Measurements from ENCODE around the gene MC2R.

Gene MC2R

DNA sequence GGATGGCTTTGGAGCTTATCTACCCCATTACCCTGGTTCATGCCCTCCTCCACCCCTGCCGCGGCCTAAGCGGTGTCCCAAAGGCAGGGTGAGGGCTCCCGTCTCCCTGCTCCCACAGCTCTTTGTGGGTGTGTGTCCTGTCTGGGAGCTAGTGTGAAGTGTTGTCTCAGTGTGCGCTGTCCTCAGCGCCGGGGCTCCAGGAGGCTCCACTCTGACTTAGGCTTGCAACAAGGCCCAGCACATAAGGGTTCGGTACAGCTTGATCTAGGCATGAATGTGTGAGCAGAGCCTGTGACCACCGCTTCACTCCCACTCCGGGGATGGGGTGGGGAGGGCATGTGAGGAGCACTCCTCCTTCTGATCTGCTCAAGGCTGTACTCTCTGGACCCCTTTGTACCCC lies 1.2 kb downstream of the MC2R start:
- DNase-seq (ENCODE audit: low spot score) = no peak
- TF ChIP-seq, protein P1, sequence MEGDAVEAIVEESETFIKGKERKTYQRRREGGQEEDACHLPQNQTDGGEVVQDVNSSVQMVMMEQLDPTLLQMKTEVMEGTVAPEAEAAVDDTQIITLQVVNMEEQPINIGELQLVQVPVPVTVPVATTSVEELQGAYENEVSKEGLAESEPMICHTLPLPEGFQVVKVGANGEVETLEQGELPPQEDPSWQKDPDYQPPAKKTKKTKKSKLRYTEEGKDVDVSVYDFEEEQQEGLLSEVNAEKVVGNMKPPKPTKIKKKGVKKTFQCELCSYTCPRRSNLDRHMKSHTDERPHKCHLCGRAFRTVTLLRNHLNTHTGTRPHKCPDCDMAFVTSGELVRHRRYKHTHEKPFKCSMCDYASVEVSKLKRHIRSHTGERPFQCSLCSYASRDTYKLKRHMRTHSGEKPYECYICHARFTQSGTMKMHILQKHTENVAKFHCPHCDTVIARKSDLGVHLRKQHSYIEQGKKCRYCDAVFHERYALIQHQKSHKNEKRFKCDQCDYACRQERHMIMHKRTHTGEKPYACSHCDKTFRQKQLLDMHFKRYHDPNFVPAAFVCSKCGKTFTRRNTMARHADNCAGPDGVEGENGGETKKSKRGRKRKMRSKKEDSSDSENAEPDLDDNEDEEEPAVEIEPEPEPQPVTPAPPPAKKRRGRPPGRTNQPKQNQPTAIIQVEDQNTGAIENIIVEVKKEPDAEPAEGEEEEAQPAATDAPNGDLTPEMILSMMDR (IDR thresholded peaks at IDR 0.05) = no peak
- H3K27ac ChIP-seq = no peak overlapping the region

DNA sequence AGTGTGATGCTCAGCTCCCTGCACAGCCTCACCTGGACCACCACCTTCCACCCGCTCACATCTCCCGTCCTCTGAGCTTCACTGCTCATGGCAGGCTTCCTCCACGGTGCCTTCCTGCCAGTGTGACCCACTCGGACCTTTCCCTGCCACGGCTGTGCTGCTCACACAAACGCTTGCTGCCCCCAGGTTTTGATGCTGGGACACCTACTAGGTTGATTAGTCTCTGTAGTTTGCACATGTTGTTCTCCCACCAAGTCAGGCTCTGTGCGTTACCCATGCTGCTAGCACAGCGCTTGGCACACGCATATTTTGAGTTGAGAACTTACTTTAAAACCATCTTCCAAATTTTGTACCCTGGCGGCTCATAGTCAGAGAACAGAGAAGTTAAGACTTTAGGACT lies 2.1 kb downstream of the MC2R start:
- DNase-seq (ENCODE audit: low spot score) = no peak
- TF ChIP-seq, protein P1 (IDR thresholded peaks at IDR 0.05) = no peak
- Histone ChIP-seq H3K4me3 (no peak overlapping the region), H3K27ac (no peak overlapping the region)

More for the DNA sequence above, 1.2 kb downstream of the MC2R start:
- no peak overlapping the region for H3K4me3 ChIP-seq

DNA sequence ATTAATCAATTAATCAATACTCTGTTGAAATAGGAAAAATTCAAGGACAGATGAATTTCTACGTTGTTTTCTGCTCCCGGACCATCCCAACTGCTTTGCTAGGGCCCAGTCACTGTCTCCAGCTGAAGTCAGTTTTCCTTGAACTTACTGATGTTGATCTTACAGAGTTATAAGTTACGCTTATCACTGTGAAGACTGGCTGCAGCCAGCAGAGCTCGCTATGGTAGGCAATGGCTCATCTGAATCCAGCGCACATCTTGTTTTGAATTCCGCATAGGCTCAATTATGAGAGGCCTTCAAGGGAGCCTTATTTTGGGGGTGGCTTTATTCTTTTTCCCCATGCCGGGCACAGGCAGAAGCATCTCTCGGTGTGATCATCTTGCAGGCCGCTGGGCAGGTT lies 2.7 kb downstream of the MC2R start:
- TF ChIP-seq, protein P1 (IDR thresholded peaks at IDR 0.05) = no peak
- Histone ChIP-seq H3K27ac (no peak overlapping the region), H3K4me3 (no peak overlapping the region)
- no peak for DNase-seq (ENCODE audit: low spot score)

DNA sequence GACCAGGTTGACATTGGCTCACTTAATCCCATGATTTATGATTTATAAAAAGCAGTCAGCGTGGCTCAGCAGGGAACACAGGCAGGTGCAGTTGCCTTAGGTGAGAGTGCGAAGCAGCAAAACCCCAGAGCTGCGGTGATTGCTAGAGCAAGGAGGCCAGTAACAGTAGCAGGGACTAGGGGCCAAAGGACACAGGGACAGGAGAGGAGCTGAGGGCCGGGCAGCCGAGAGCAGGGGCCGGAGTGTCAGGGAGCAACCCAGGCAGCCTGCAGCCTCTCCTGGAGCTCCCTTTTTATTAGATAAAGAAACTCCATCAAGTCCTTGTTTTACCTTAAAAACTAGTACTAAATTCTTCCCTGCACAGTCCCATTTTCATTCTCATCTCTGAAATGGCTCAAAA lies 4.3 kb downstream of the MC2R start:
- H3K27ac ChIP-seq = no peak overlapping the region
- no peak overlapping the region for H3K4me3 ChIP-seq
- no peak for DNase-seq (ENCODE audit: low spot score)
- TF ChIP-seq, protein P1 (IDR thresholded peaks at IDR 0.05) = no peak

DNA sequence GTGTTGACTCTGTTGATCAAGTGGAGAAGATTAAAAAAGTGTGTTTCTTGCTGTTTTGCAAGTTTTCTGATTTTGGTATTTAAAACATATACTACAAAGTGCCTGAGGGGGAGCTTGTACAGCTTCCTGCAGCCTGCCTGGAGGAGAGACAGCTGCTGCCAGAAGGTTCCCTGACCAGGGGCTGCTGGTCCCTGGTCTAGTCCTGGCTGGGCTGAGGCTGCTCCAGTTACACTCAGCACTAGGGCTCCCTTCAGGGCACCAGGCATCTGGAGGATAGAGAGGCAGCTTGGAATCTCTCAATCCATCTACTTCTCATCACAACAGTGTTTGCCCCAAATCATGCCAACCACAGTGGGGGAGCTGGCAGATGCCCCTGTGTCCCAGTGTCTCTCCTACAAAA lies 4.8 kb downstream of the MC2R start:
- no peak overlapping the region for H3K27ac ChIP-seq
- DNase-seq (ENCODE audit: low spot score) = no peak
- TF ChIP-seq, protein P1 (IDR thresholded peaks at IDR 0.05) = no peak
- no peak overlapping the region for H3K4me3 ChIP-seq

DNA sequence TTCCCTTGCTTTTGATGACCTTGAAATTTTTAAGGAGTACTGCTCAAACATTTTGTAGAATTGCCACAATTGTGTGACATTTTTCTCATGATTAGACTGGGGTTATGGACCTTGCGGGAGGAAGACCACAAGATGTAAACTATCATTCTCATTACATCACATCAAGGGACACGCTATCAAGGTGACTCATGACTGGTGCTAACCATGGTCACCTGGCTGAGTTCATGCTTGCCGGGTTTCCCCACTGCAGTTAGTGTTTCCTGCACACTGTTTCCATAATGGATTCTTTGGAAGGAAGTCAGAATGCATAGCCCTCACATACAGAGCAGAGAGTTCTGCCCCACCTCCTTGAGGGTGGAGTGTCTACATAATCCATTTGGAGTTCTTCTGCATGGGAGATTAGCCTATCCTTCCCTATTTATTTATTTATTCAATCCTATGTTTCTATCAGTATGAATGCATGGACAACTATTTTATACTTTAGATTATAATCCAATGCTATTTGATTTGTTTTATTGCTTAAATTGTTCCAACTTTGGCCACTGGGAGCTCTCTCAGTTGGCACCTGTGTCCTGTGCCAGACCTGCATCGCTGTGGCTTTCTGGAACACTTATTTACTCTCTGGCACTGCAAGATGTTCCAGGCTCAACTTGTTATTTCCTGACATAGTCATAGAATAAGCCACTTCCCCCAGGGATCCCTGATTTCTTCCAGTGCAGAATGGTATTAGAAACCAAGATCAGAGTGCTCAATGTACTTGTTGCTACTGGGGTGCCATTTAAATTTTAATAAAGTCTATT lies 6.0 kb downstream of the MC2R start:
- TF ChIP-seq, protein P1 (IDR thresholded peaks at IDR 0.05) = no peak
- Histone ChIP-seq H3K27ac (no peak overlapping the region), H3K4me3 (no peak overlapping the region)
- no peak for DNase-seq (ENCODE audit: low spot score)

DNA sequence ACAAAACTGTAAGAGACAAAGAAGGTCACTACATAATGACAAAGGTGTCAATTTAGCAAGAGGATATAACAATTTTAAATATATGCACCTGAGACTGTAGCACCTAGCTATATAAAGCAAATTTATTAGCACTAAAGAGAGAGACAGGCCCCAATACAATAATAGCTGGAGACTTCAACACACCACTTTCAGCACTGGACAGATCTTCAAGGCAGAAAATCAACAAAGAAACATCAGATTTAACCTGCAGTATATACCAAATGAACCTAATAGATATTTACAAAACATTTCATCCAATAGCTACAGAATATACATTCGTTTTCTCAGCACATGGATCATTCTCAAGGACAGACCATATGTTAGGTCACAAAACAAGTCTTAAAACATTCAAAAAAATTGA lies 14.7 kb downstream of the MC2R start:
- Histone ChIP-seq H3K4me3 (no peak overlapping the region), H3K27ac (no peak overlapping the region)
- no peak for DNase-seq (ENCODE audit: low spot score)
- TF ChIP-seq, protein P1 (IDR thresholded peaks at IDR 0.05) = no peak
